A673 (cell line): Measurements from ENCODE around the gene PTGS1. TPM values are rescaled to one million over a fixed set of nuclear protein-coding genes. Genes with fewer than 3 reads are reported as not detected.

Experiments
- BruUV-seq: library from RNA; stranded (reverse); fragments of 400-500 nt; replicated peaks from 2 replicates; lab custom pipeline; 2021; lab: Mats Ljungman, UMichigan
- CTCF ChIA-PET: fragments of 300-600 bp; sonication (Branson Sonifier 250); formaldehyde crosslinking; loops from one replicate; lab custom pipeline; 2022; ENCODE audit warnings: antibody characterized with exemption; lab: Charles Lee
- POLR2A ChIA-PET: fragments of 300-600 bp; sonication (Branson Sonifier 250); formaldehyde crosslinking; loops from one replicate; lab custom pipeline; 2022; ENCODE audit warnings: antibody characterized with exemption; ENCODE audit not compliant: low non-redundant PET; lab: Charles Lee
- DNase-seq: peaks from one replicate; pipeline ENCODE4 v3.0.0-alpha.2; 2015; ENCODE audit warnings: low spot score
- H3K27ac ChIP-seq: fragments of 200-600 bp; sonication (generic); 2 replicates; pipeline ENCODE4 v1.5.1; 2016; ENCODE audit warnings: mixed run types, low read depth, mild to moderate bottlenecking, mixed read lengths, antibody characterized with exemption, low read length; ENCODE audit not compliant: poor library complexity, severe bottlenecking
- H3K27me3 ChIP-seq: fragments of 200-600 bp; sonication (generic); replicated peaks from 2 replicates; pipeline ENCODE4 v1.6.1; 2017; ENCODE audit warnings: mixed run types, low read depth, mild to moderate bottlenecking, mixed read lengths, antibody characterized with exemption, low read length; ENCODE audit not compliant: insufficient read depth, poor library complexity
- H3K36me3 ChIP-seq: fragments of 200-600 bp; sonication (generic); 2 replicates; pipeline ENCODE4 v1.6.1; 2016; ENCODE audit warnings: mixed run types, mild to moderate bottlenecking, mixed read lengths, antibody characterized with exemption, low read length; ENCODE audit not compliant: insufficient read depth, poor library complexity, severe bottlenecking
- H3K4me1 ChIP-seq: fragments of 200-600 bp; sonication (generic); 2 replicates; pipeline ENCODE4 v1.6.1; 2017; ENCODE audit warnings: mixed run types, mild to moderate bottlenecking, mixed read lengths, antibody characterized with exemption, low read length; ENCODE audit not compliant: insufficient read depth, poor library complexity, severe bottlenecking
- H3K4me3 ChIP-seq: fragments of 200-600 bp; sonication (generic); 2 replicates; pipeline ENCODE4 v1.5.1; 2016; ENCODE audit warnings: low read depth, mixed run types, mild to moderate bottlenecking, mixed read lengths, low read length; ENCODE audit not compliant: poor library complexity, severe bottlenecking
- H3K9me3 ChIP-seq: fragments of 200-600 bp; sonication (generic); 2 replicates; pipeline ENCODE4 v1.6.1; 2016; ENCODE audit warnings: mixed run types, low read depth, mild to moderate bottlenecking, mixed read lengths, antibody characterized with exemption, low read length; ENCODE audit not compliant: poor library complexity, severe bottlenecking
- EZH2 ChIP-seq: fragments of 200-600 bp; sonication (generic); IDR thresholded peaks from 2 replicates; pipeline ENCODE4 v1.6.1; 2017; ENCODE audit warnings: borderline replicate concordance, low read depth, mild to moderate bottlenecking, mixed read lengths, antibody characterized with exemption, low read length; ENCODE audit not compliant: poor library complexity, severe bottlenecking
- intact Hi-C: fragments of 100-400 bp; cut with micrococcal nuclease; formaldehyde crosslinking; loops from one replicate; pipeline ENCODE4 v1.10.0; 2022; ENCODE audit not compliant: unreplicated experiment
- total RNA-seq: library from RNA; stranded (reverse); gene quantifications from 2 replicates; pipeline ENCODE4 v1.2.3, GENCODE V29; 2021
- TF ChIP-seq, protein P1 (sequence below): fragments of 300-800, 200-600 bp; sonication (generic); conservative IDR thresholded peaks from 2 replicates; pipeline ENCODE4 v1.5.1; 2017; ENCODE audit warnings: low read depth, mild to moderate bottlenecking, antibody characterized with exemption, low read length, moderate library complexity, mixed read lengths

Gene PTGS1
- total RNA-seq, 1 experiment from 2014 or later, result not detected

DNA sequence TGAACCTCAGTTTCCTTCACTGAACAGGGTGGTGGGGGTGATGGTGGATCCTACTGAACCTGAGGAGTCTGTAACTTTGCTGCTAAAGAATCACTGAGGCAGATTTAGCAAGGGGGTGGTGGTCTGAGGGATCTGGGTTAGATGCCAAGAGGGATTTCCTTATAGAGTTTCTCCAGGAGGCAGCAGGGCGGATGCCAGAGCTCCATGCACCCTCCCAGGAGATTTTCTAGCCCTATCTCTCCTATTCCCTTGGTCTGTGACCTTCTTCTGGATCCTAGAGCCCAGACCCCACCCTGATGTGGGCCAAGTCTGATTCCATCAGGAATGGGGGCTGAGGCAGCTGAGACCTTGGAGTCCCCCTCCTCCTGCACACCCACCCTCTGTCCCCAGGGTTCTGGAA, 6.0 kb downstream of the PTGS1 start:
- no TSS peak for BruUV-seq
- CTCF ChIA-PET, result no interaction called here
- Histone ChIP-seq H3K27me3 (peaks cover 10% of the 10 kb centered on the region), H3K4me3 (no peak overlapping the region), H3K27ac (no peak overlapping the region), H3K4me1 (no peaks in the 10 kb centered on the region), H3K36me3 (no peaks in the 10 kb centered on the region), H3K9me3 (peaks cover 7% of the 10 kb centered on the region)
- POLR2A ChIA-PET, result no interaction called here
- TF ChIP-seq, protein P1, sequence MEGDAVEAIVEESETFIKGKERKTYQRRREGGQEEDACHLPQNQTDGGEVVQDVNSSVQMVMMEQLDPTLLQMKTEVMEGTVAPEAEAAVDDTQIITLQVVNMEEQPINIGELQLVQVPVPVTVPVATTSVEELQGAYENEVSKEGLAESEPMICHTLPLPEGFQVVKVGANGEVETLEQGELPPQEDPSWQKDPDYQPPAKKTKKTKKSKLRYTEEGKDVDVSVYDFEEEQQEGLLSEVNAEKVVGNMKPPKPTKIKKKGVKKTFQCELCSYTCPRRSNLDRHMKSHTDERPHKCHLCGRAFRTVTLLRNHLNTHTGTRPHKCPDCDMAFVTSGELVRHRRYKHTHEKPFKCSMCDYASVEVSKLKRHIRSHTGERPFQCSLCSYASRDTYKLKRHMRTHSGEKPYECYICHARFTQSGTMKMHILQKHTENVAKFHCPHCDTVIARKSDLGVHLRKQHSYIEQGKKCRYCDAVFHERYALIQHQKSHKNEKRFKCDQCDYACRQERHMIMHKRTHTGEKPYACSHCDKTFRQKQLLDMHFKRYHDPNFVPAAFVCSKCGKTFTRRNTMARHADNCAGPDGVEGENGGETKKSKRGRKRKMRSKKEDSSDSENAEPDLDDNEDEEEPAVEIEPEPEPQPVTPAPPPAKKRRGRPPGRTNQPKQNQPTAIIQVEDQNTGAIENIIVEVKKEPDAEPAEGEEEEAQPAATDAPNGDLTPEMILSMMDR, result no peak
- TF ChIP-seq EZH2, result no peak
- DNase-seq, result no peak
- intact Hi-C loops, result no loop called here

DNA sequence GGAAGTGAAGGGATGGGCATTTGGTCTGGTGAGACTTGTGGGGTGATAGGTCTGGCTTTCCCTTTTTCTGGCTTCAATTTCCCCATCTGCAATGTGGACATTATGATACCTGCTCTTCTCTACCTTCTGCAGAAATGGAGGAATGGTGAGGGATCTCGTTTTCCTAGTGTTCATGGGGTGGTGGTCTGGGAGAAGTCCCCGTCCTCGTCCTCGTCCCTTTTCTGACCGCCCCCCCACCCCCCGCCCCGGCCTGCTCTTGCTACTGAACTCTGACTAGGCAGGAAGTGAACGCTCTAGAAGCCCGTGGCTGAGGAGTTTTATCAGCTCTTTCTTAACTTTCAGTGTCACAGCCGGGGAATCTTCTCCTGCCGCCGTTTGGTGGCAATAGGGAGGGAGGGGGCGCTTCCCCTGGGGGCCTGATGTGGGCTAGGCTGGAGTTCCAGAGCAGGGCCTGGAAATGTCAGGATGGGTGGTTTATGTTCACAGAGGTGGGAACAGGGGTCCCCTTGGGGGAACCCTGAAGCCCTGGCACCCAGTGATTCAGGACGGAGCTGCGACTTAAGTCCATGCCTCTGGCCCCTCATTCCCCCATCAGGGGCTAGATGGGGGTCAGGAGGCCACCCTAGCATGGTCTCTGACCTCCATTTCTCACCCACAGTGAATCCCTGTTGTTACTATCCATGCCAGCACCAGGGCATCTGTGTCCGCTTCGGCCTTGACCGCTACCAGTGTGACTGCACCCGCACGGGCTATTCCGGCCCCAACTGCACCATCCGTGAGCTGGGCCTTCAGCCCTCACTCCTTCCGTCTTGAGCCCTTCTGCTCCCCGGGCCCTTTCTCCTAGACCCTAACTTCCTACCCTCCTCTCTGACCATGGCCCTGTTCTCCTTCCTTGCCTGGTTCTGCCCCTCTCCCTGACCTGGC, 6.7 kb downstream of the PTGS1 start:
- no peak overlapping the region for H3K4me3 ChIP-seq
- intact Hi-C loops, result no loop called here
- H3K27ac ChIP-seq, result no peak overlapping the region
- CTCF ChIA-PET, result no interaction called here
- peaks cover 3% of the 10 kb centered on the region for H3K27me3 ChIP-seq
- H3K36me3 ChIP-seq, result no peaks in the 10 kb centered on the region
- POLR2A ChIA-PET, result no interaction called here
- H3K4me1 ChIP-seq, result no peaks in the 10 kb centered on the region
- no TSS peak for BruUV-seq
- peaks cover 7% of the 10 kb centered on the region for H3K9me3 ChIP-seq
- DNase-seq, result no peak
- TF ChIP-seq EZH2, result no peak
- TF ChIP-seq, protein P1, result no peak

DNA sequence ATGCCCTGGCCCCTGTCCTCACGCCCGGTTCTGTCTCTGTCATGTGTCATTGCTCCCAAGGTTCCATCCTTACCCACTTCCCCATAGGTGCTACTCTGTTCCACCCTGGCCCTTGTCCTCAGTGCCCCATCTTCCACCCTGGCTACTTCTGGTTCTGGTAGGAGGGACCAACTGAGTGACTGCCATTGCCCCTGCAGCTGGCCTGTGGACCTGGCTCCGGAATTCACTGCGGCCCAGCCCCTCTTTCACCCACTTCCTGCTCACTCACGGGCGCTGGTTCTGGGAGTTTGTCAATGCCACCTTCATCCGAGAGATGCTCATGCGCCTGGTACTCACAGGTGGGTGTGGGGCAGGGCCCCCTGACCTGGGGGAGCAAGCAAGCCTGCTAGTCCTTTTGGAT, 7.4 kb downstream of the PTGS1 start:
- Histone ChIP-seq H3K4me1 (no peaks in the 10 kb centered on the region), H3K27me3 (no peaks in the 10 kb centered on the region), H3K27ac (no peak overlapping the region), H3K36me3 (no peaks in the 10 kb centered on the region), H3K4me3 (no peak overlapping the region), H3K9me3 (peaks cover 7% of the 10 kb centered on the region)
- CTCF ChIA-PET, result no interaction called here
- DNase-seq, result no peak
- intact Hi-C loops, result no loop called here
- POLR2A ChIA-PET, result no interaction called here
- no TSS peak for BruUV-seq
- TF ChIP-seq EZH2, result no peak
- TF ChIP-seq, protein P1, result no peak
